Fibroblast of skin of abdomen (primary cell): ENCODE measurements around the gene FOXA1.
A peak's percentile ranks its signal among the peaks of the same experiment; 100 is the strongest.
"Not testable (repeated sequence)": the region's sequence is repeated elsewhere in the genome, so short reads cannot be mapped to it uniquely, and the experiment has no call there.

ENCODE experiments used
- DNase-seq: peaks from one replicate; pipeline ENCODE4 v3.0.0-alpha.2; 2013

FOXA1 gene

GRCh38 chr14:37555596-37555995 lies 39.5 kb downstream of the FOXA1 start:
- DNase-seq: not testable (repeated sequence)

DNA sequence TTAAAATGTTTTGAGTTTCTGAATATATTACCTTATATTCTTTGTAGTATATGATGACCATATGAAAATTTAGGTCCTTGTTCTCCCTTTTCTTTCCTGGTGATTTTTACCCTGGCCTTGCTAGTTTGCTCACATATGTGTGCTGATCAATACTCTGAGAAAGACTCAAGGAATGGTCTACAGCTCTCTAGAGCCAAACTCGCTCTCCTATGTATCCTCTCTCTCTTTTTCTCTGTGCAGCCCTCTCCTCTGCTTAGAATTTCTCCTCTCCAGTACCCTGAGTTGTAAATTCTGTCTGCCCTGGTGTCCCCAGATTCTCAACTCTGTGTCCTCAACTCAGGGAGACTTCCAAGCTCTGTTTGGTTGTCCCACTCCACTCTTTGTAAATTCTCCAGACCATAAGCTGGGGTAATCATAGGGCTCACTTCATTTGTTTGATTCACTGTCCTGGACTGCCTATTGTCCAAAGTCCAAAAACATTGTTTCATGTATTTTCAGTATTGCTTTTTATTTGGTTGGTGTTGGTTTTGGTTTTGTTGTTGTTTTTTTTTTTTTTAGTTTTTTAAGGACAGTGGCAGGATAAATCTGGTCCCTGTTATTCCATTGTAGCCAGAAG lies 41.0 kb downstream of the FOXA1 start:
- no peak for DNase-seq

GRCh38 chr14:37551119-37551518 lies 43.9 kb downstream of the FOXA1 start:
- no peak for DNase-seq

DNA sequence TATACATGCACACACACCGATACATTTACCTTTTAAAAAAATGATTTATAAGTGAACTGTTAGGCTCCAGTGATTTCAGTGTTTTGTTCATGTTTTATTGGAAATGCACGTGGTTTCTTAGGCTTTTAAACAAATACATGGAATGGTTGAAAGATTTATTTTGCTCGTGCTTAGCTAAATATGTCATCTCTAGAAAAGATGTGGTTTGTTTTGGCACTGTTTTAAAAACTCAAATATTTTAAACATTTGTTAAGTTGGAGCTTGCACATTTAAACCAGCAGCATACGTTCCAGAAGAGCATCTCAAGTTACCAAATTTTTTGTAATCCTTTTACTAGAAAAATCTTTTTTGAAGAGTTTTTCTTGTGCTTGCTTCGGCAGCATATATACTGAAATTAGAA lies 44.5 kb downstream of the FOXA1 start:
- DNase-seq: peak; percentile 83

DNA sequence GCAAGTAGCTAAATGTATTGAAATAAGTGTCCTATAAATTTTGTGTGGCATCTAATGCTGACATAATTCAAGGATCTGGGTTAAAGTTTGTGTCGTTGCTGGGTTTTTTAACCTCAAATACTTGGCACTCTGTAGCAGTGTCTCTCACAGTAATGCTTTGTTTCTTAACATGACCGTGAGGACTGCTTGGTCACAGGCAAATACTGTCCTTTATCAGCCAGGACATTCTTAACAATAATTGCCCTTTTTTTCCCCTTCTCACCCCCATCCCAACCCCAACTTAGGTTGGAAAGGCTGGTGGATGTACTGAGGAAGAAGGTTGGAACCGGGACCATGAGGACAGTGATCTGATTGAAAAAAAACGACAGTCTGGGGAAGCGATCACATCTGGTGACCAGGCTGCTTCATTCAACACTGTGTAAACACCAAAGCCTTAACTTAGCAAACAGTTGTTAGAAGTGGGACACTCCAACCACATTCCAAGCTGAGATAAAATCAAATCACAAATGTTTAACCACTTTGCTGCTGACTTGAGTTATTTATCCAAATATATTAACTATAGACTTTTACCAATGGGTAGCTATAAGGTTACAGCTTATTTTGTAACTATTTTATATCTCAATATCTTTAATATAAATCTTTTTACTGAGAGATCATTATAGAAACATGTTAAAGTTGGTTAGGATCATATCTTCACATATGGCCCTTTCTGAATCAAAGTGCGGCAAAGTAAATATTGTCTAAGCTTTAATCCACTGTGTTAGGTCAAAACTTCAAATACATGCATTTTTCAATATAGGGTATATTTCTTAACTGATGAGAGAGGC lies 48.2 kb downstream of the FOXA1 start:
- DNase-seq: peak; percentile 44

DNA sequence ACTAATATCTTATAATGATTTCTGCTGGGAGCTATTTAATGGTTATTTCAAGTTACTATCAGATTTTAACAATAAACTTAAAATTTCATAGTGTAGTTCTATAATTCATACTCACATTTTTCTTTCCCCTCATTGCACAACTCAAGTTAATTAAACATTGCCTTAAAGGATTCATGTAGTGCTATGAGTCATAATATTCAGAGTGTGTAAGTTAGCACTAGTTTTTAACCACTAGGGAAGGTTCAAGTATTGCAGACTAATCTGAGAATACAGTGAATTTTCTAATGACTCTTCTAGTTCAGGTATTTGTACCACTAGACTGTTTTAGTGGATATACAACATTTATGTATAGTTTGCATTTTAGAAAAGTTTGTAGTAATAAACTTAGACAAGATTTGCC lies 49.9 kb downstream of the FOXA1 start:
- no peak for DNase-seq

DNA sequence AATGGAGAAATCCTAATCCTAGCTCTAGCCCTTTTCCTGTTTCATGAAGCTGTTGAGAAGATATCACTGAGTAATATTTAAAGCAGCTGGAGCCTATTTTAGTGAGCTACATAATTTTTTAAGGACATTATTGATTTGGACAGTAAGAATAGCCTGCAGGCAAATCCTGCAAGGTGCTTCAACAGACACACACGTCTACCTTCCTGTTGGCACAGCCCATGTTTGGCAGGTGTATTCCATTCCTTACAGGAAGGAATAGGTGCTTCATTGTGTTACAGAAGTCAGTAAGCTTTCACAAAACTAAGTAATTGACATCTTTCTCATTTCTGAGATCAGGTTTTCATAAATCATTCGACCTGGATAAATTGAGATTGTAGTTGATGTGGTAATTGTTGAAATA lies 50.6 kb downstream of the FOXA1 start:
- DNase-seq: no peak

- no peak for DNase-seq
Measured at GRCh38 chr14:37539992-37540391, 55.1 kb downstream of the FOXA1 start.
